ENCODE results near the gene HMG20B. TPM values are rescaled to one million over a fixed set of nuclear protein-coding genes. Genes with fewer than 3 reads are reported as not detected.

The HMG20B gene
- total RNA-seq, 1 donor from 2014 or later, result 51.4 TPM

DNA sequence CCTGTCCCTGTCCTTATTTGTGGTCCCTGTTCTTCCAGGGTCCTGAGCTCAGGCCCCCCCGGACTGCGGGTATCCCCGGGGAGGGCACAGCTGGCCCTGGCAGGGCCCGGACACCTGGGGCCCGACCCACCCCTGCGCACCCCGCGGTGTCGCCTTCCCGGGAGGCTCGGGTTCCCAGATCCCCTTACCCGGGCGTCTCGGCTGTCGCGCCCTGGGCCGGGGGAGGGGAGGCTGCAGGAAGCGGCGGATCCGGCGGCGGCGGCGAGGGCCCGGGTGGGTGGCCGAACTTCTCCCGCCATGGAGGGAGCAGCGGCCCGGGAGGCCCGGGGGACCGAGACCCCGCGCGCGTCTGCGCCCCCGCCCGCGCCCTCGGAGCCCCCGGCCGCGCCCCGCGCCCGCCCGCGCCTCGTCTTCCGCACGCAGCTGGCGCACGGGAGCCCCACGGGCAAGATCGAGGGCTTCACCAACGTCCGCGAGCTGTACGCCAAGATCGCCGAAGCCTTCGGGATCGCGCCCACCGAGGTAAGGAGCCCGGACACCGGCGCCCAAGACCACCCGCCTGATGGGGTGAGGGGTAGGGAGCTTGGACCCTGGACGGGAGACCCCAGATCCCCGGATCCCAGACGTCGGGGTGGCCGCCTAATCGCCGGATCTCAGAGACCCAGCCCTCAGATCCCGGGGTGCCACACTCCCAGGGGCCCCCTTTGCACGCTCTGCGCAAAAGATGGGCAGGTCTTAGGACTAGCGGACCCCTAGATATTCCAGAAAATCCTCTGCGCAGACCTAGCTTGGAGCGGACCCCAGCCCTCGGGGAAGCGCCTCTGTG lies 12.8 kb downstream of the HMG20B start, which contains the start of gene GIPC3:
TSS of gene GIPC3 (plus strand) at position 178 of the 826 bp plus-strand sequence. CDS start at position 298, 120 bp downstream.
- peaks cover 4% of the 10 kb centered on the region for H3K9me3 Mint-ChIP-seq
- H3K79me2 ChIP-seq (ENCODE audit: low read depth), result no peaks in the 10 kb centered on the region
- H3K27me3 ChIP-seq, result peaks cover 88% of the 10 kb centered on the region
- H3F3A ChIP-seq (ENCODE audit: low read depth), result peaks cover 4% of the 10 kb centered on the region
- H3K4me3 Mint-ChIP-seq, result no peak within 1 kb of the TSS
- DNase-seq (ENCODE audit: low spot score), result no peak
- H3K27me3 Mint-ChIP-seq (ENCODE audit: insufficient read depth, low read depth), result peaks cover 22% of the 10 kb centered on the region
- H2AFZ ChIP-seq (replicated peaks), result peak within 1 kb of the TSS; percentile 70
- H3K4me2 ChIP-seq, result peak within 1 kb of the TSS; percentile 43
- H3K4me3 ChIP-seq, result peak within 1 kb of the TSS; percentile 3
- no peaks in the 10 kb centered on the region for H3K9me3 ChIP-seq (ENCODE audit: low read depth)
- no peak within 1 kb of the TSS for H3K9ac ChIP-seq
- no peaks in the 10 kb centered on the region for H3K36me3 ChIP-seq
- no peak within 1 kb of the TSS for H3K27ac Mint-ChIP-seq
- H3K36me3 Mint-ChIP-seq, result no peaks in the 10 kb centered on the region
- no peaks in the 10 kb centered on the region for H3K4me1 Mint-ChIP-seq
- TF ChIP-seq EZH2phosphoT487 (IDR thresholded peaks at IDR 0.05) (peak; percentile 83), CTCF (IDR thresholded peaks at IDR 0.05) (no peak), EZH2 (IDR thresholded peaks at IDR 0.05) (peak; percentile 87)
- no peak within 1 kb of the TSS for H3K27ac ChIP-seq
- H3K4me1 ChIP-seq, result no peaks in the 10 kb centered on the region
- no peaks in the 10 kb centered on the region for H4K20me1 ChIP-seq (ENCODE audit: low read depth)

DNA sequence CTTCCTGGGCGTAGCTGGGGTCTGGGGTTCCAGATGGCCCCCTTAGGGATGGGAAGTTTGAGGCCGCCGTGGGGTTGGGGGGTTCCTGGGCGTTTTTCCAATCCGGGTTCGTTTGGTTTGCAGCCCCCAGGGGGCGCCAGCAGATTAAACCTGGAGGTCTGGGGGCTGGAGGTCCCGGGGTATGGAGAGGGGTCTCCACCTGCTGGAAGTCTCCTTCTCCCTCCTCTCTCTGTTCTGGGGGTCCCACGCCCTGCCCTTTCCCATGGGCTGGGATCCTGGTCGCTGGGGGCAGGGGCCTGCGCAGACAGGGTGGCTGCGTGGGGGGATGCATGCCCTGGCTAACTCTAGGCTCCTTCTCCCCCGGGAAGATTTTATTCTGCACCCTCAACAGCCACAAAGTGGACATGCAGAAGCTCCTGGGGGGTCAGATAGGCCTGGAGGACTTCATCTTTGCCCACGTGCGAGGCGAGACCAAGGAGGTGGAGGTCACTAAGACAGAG lies 13.4 kb downstream of the HMG20B start:
- Mint-ChIP-seq H3K27ac (no peak overlapping the region), H3K9me3 (peaks cover 4% of the 10 kb centered on the region), H3K27me3 (ENCODE audit: insufficient read depth, low read depth) (peaks cover 22% of the 10 kb centered on the region), H3K36me3 (no peaks in the 10 kb centered on the region), H3K4me3 (no peak overlapping the region), H3K4me1 (no peaks in the 10 kb centered on the region)
- Histone ChIP-seq H3K4me3 (peak overlapping the region; percentile 3), H2AFZ (replicated peaks) (peak overlapping the region; percentile 70), H4K20me1 (ENCODE audit: low read depth) (no peaks in the 10 kb centered on the region), H3K4me1 (no peaks in the 10 kb centered on the region), H3K27me3 (peaks cover 81% of the 10 kb centered on the region), H3K9ac (no peak overlapping the region), H3K4me2 (peak overlapping the region; percentile 43), H3F3A (ENCODE audit: low read depth) (peaks cover 4% of the 10 kb centered on the region), H3K79me2 (ENCODE audit: low read depth) (no peaks in the 10 kb centered on the region), H3K27ac (no peak overlapping the region), H3K9me3 (ENCODE audit: low read depth) (no peaks in the 10 kb centered on the region), H3K36me3 (no peaks in the 10 kb centered on the region)
- peak; percentile 79 for DNase-seq (ENCODE audit: low spot score)
- TF ChIP-seq CTCF (IDR thresholded peaks at IDR 0.05) (peak; percentile 76), EZH2phosphoT487 (IDR thresholded peaks at IDR 0.05) (no peak)

DNA sequence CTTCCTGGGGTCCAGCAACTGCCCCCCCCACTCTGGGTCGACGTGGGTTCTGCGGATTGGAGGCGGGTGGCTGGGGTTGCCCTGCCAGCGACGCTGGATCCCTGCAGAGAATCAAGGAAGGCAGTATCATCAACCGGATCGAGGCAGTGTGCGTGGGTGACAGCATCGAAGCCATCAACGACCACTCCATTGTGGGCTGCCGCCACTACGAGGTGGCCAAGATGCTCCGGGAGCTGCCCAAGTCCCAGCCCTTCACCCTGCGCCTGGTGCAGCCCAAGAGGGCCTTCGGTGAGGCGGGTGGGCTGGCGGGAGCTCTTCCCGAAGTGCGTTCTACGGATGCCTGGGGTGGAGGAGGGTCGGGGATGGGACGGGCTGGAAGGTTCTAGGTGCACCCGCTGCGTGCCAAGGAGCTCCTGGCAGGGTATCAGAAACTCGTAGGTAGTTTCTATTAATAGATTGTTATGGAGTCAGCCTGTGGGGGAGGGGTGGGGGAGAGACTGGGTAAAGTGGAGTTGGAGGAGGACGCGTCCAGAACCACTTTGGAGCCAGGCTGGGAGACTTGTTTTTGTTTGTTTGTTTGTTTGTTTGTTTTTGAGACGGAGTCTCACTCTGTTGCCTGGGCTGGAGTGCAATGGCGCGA lies 14.1 kb downstream of the HMG20B start:
- H3K27ac ChIP-seq, result no peak overlapping the region
- H2AFZ ChIP-seq (replicated peaks), result no peak overlapping the region
- H3F3A ChIP-seq (ENCODE audit: low read depth), result peaks cover 11% of the 10 kb centered on the region
- TF ChIP-seq EZH2phosphoT487 (IDR thresholded peaks at IDR 0.05) (no peak), EZH2 (IDR thresholded peaks at IDR 0.05) (no peak), CTCF (IDR thresholded peaks at IDR 0.05) (no peak)
- peaks cover 79% of the 10 kb centered on the region for H3K27me3 ChIP-seq
- Mint-ChIP-seq H3K9me3 (peaks cover 9% of the 10 kb centered on the region), H3K4me1 (no peaks in the 10 kb centered on the region), H3K27ac (no peak overlapping the region), H3K4me3 (no peak overlapping the region), H3K36me3 (no peaks in the 10 kb centered on the region), H3K27me3 (ENCODE audit: insufficient read depth, low read depth) (peaks cover 24% of the 10 kb centered on the region)
- no peaks in the 10 kb centered on the region for H3K79me2 ChIP-seq (ENCODE audit: low read depth)
- H3K4me3 ChIP-seq, result no peak overlapping the region
- H3K9me3 ChIP-seq (ENCODE audit: low read depth), result no peaks in the 10 kb centered on the region
- DNase-seq (ENCODE audit: low spot score), result no peak
- no peaks in the 10 kb centered on the region for H3K4me1 ChIP-seq
- no peaks in the 10 kb centered on the region for H3K36me3 ChIP-seq
- H3K4me2 ChIP-seq, result no peak overlapping the region
- no peaks in the 10 kb centered on the region for H4K20me1 ChIP-seq (ENCODE audit: low read depth)
- H3K9ac ChIP-seq, result no peak overlapping the region
